ENCODE measurements around the gene FYB1.
"Not testable (repeated sequence)": the region's sequence is repeated elsewhere in the genome, so short reads cannot be mapped to it uniquely, and the experiment has no call there.

The FYB1 gene

GRCh38 chr5:39226558-39226957 is 7.2 kb upstream of the FYB1 start:
- no peak for DNase-seq

- DNase-seq = no peak
These were observed 6.7 kb upstream of the FYB1 start for GRCh38 chr5:39226100-39226451.

DNA sequence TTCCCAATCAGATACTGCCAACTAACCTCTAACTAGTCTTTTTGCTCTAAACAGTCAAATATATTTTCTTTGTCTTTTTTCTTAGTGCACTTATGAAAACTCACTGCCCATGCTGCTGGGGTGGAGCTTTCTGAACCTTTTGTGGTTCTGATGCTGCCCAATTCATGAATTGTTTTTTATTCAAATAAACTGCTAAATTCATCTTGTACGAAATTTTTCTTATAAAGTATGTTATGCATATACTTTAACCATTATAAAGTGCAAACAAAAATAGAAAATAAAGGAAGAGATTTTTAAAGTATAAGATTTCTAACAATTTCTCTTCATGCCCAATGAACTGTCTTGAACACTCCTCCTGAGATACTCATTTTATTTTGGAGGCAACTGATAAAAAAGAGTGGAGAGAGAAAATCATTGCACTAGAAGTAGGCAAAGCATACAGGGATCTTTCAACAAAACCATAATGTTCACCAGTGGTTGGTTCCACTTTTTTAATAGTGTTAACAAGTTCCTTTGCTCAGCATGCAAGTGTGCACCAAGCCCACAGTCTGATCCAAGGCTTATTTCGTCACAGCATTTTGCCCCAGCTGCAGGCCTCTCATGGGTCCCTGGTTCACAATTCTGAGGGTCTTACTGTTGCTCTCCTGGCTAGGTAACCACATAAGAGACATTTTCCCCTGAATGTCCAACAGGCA is 6.2 kb upstream of the FYB1 start:
- DNase-seq = no peak

- no peak for DNase-seq
These were observed 4.9 kb upstream of the FYB1 start for GRCh38 chr5:39224196-39224761.

- no peak for DNase-seq
These were observed 4.3 kb upstream of the FYB1 start for GRCh38 chr5:39223565-39224156.

DNA sequence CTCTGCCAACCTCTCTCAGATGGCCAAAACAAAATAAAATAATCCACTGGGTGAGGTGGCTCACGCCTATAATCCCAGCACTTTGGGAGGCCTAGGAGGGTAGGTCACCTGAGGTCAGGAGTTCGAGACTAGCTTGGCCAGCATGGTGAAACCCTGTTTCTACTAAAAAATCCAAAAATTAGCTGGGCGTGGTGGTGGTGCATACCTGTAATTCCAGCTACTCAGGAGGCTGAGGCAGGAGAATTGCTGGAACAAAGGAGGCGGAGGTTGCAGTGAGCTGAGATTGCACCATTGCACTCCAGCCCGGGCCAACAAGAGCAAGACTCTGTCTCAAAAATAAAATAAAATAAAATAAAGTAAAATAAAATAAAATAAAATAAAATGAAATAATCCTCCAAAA is 2.3 kb upstream of the FYB1 start:
- not testable (repeated sequence) for DNase-seq

GRCh38 chr5:39220280-39221030 is 1.1 kb upstream of the FYB1 start:
- DNase-seq = no peak

DNA sequence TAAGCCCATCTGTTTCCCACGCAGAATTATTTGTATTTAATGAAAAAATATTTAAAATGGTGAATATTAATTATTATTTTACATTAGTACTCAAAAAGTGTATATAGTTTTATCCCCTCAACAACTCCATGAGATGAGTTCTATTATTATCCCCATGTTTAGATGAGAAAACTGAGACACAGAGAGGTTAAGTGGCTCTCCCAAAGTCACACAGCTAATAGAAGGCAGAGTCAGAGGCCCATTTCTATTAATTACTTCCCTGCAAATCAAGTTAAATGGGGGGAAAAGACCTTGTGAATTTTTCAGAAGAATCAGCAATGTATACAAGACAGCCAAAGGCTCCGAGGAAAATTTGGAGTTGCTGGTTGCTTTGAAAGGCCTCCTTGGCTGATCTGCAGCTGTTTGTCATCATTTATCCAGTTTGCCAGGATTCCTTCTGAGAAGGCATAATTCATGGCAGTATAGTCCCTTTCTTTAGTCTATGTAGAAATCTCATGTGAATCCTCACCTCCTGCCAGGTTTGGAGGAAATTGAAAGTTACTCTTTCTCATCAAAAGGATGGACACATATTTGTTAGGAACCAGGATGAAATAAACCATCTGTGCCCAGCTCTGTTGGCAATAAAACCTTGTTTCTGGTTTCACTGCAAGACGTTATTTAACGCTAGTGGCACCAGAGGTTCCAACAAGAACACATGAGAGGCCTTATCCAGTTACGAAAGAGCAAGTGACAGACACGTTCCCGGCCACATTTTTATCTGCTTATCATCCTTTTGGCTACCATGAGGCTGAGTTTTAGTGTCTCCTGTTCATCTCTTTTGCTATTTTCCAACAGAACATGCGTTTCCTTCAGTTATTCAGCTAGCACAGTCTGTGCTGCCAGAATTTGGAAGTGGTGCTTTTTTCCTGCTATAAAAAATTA is 621 bp downstream of the FYB1 start:
- DNase-seq = no peak

GRCh38 chr5:39217365-39218281 is 1.7 kb downstream of the FYB1 start:
- peak; percentile 83 for DNase-seq

GRCh38 chr5:39216631-39217030 is 2.7 kb downstream of the FYB1 start:
- DNase-seq = peak; percentile 53

DNA sequence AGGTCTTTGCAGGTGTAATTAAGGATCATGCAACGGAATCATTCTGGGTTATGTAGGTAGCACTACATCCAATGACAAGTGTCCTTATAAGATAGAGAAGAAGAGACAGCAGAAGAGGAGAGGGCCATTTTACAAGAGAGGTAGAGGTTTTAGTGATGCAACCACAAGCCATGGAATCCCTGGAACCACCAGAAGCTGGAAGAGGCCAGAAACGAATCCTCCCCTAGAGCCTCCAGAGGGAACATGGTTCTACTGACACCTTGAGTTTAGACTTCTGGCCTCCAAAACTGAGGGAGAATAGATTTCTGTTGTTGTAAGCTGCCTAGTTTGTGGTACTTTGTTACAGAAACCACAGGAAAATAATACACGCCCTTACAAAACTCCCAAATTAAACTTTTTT is 3.5 kb downstream of the FYB1 start:
- no peak for DNase-seq

- DNase-seq = peak; percentile 71
These were observed 4.3 kb downstream of the FYB1 start for GRCh38 chr5:39214912-39215709.

GRCh38 chr5:39213447-39214207 is 5.7 kb downstream of the FYB1 start:
- peak; percentile 22 for DNase-seq

DNA sequence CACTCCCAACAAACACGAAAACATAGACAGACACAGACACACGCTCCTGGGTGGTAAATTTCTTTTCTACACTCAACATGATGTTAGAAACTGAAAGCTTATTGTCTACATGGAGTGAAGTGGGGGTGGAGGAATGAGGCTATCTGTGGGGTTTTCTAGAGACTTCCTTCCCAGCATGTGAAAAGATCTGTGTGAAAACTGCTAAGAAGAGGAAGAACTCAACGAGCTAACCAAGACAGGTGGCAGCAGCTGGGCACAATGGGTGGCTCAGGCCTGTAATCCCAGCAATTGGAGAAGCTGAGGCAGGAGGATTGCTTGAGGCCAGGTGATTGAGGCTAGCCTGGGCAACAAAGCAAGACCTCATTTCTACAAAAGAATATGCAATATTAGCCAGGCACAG is 7.6 kb downstream of the FYB1 start:
- DNase-seq = peak; percentile 62

DNA sequence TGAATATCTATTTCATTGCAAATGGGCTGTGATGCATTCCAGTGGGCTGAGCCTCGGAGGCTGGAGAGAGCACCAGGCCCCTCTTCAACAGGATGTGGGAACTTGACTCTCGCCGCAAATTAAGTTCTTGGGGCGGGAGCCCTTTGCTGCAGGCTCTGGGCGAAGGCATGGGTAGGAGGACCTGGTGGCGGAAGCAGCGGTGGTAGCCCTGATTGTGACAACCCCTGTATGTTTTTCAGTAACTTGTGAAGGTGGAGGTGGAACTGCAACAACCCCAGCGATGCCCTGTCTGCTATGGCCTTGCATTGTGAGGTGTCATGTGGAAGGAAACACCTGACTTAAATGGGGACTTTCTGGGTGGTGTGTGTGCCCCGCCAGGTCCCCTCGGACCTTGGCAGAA is 9.4 kb downstream of the FYB1 start:
- peak; percentile 89 for DNase-seq

DNA sequence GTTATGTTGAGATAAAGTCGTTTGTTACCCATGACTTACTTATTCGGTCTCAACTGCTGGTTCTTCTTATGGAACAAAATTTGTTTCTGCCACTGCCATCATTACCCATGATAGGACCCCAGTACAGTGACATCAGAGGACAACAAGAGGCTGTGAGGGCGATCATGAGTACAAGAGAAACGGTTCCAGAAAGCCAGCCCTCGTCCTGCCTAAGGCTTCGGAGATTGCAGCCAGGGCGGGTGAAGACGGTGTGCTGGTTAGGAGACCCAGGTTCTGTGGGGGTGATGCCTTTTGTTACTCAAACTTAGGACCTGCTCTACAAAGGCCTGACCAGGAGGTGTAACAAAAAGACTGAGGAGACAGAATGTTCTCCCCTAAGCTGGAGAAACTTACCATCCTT is 10.9 kb downstream of the FYB1 start:
- peak; percentile 58 for DNase-seq

- no peak for DNase-seq
These were observed 11.9 kb downstream of the FYB1 start for GRCh38 chr5:39207345-39208045.

GRCh38 chr5:39206630-39207321 is 12.6 kb downstream of the FYB1 start:
- no peak for DNase-seq

DNA sequence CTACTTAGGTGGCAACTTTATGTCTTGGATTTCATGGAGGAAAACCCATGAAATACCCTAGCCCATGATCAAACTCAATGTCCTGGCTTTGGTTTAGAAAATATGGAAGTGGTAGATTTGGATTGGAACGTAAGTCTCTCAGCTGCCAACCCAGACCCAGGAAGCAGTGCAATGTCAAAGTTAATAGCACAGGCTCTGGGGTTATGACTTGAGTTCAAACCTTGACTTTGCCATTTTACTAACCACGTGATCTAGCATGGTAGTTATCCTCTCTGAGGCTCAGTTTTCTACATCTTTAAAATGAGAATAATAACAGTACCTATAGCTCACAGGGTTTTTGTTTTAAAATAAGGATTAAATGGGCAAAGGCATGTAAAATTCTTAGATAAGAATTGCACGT is 13.8 kb downstream of the FYB1 start:
- peak; percentile 36 for DNase-seq
